GM12878 (cell line): ENCODE measurements around the gene ASB6.

Experiments
- ASH2L ChIP-seq: fragments of 300-600, 200-600 bp; sonication (generic); IDR thresholded peaks from 2 replicates; pipeline ENCODE4 v1.6.1; 2017; ENCODE audit warnings: low read depth, mild to moderate bottlenecking, borderline replicate concordance
- CHD2 ChIP-seq: IDR thresholded peaks from 2 replicates; pipeline ENCODE4 v1.6.1; 2011; ENCODE audit warnings: low read depth, low read length, improper control_type of control experiment, borderline replicate concordance
- EZH2 ChIP-seq: IDR thresholded peaks from 2 replicates; pipeline ENCODE4 v1.6.1; 2012; ENCODE audit warnings: low read depth, mild to moderate bottlenecking, control low read depth, inconsistent platforms, low read length, borderline replicate concordance; ENCODE audit not compliant: control insufficient read depth
- JUND ChIP-seq: IDR thresholded peaks from 2 replicates; pipeline ENCODE4 v1.6.1; 2012; ENCODE audit warnings: low read depth, mild to moderate bottlenecking, low read length, improper control_type of control experiment, moderate library complexity
- NR2C2 ChIP-seq: IDR thresholded peaks from 2 replicates; pipeline ENCODE4 v1.6.1; 2011; ENCODE audit warnings: borderline replicate concordance, low read depth; ENCODE audit not compliant: control insufficient read depth, insufficient read length
- POLR2A ChIP-seq: IDR thresholded peaks from 2 replicates; pipeline ENCODE4 v1.6.1; 2011; ENCODE audit warnings: low read depth, mild to moderate bottlenecking, low read length
- POLR2AphosphoS2 ChIP-seq: IDR thresholded peaks from 2 replicates; pipeline ENCODE4 v1.6.1; 2011; ENCODE audit warnings: low read depth, mild to moderate bottlenecking, low read length, improper control_type of control experiment, moderate library complexity
- RAD51 ChIP-seq: fragments of 450-650 bp; IDR thresholded peaks from 2 replicates; pipeline ENCODE4 v1.6.1; 2016; ENCODE audit warnings: moderate library complexity, mild to moderate bottlenecking, inconsistent platforms
- TF ChIP-seq, protein P1 (sequence below), 3 experiments: IDR thresholded peaks in 2 of 3; conservative IDR thresholded peaks in 1 of 3; 2 replicates each; pipeline ENCODE4 v1.5.1; 2011; ENCODE audit warnings: low read depth in 3 of 3, low read length in 3 of 3, mild to moderate bottlenecking in 3 of 3, control low read depth in 2 of 3, moderate library complexity in 2 of 3, inconsistent platforms in 1 of 3, mixed read lengths in 1 of 3; ENCODE audit not compliant: control insufficient read depth in 2 of 3, insufficient read depth in 1 of 3; ENCODE audit errors: extremely low read depth in 1 of 3
- TF ChIP-seq, protein P2 (sequence below): fragments of 450-650 bp; IDR thresholded peaks from 2 replicates; pipeline ENCODE4 v1.6.1; 2017; ENCODE audit warnings: mild to moderate bottlenecking, moderate library complexity

GRCh38 chr9:129617167-129617566 lies 24.8 kb downstream of the ASB6 start:
- TF ChIP-seq RAD51: no peak
- no peak for TF ChIP-seq NR2C2
- TF ChIP-seq, protein P1, sequence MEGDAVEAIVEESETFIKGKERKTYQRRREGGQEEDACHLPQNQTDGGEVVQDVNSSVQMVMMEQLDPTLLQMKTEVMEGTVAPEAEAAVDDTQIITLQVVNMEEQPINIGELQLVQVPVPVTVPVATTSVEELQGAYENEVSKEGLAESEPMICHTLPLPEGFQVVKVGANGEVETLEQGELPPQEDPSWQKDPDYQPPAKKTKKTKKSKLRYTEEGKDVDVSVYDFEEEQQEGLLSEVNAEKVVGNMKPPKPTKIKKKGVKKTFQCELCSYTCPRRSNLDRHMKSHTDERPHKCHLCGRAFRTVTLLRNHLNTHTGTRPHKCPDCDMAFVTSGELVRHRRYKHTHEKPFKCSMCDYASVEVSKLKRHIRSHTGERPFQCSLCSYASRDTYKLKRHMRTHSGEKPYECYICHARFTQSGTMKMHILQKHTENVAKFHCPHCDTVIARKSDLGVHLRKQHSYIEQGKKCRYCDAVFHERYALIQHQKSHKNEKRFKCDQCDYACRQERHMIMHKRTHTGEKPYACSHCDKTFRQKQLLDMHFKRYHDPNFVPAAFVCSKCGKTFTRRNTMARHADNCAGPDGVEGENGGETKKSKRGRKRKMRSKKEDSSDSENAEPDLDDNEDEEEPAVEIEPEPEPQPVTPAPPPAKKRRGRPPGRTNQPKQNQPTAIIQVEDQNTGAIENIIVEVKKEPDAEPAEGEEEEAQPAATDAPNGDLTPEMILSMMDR (IDR thresholded peaks at IDR 0.05 in 2 of 3, conservative IDR thresholded peaks at IDR 0.05 in 1 of 3; ENCODE audit: control insufficient read depth in 2 of 3, extremely low read depth in 1 of 3, insufficient read depth in 1 of 3, low read depth in 3 of 3, low read length in 3 of 3): peak; percentile 44 to 55 (median 52)
- TF ChIP-seq POLR2A: no peak
- TF ChIP-seq CHD2: no peak
- no peak for TF ChIP-seq EZH2
- no peak for TF ChIP-seq JUND
- TF ChIP-seq ASH2L: no peak
- TF ChIP-seq POLR2AphosphoS2: no peak
- TF ChIP-seq, protein P2, sequence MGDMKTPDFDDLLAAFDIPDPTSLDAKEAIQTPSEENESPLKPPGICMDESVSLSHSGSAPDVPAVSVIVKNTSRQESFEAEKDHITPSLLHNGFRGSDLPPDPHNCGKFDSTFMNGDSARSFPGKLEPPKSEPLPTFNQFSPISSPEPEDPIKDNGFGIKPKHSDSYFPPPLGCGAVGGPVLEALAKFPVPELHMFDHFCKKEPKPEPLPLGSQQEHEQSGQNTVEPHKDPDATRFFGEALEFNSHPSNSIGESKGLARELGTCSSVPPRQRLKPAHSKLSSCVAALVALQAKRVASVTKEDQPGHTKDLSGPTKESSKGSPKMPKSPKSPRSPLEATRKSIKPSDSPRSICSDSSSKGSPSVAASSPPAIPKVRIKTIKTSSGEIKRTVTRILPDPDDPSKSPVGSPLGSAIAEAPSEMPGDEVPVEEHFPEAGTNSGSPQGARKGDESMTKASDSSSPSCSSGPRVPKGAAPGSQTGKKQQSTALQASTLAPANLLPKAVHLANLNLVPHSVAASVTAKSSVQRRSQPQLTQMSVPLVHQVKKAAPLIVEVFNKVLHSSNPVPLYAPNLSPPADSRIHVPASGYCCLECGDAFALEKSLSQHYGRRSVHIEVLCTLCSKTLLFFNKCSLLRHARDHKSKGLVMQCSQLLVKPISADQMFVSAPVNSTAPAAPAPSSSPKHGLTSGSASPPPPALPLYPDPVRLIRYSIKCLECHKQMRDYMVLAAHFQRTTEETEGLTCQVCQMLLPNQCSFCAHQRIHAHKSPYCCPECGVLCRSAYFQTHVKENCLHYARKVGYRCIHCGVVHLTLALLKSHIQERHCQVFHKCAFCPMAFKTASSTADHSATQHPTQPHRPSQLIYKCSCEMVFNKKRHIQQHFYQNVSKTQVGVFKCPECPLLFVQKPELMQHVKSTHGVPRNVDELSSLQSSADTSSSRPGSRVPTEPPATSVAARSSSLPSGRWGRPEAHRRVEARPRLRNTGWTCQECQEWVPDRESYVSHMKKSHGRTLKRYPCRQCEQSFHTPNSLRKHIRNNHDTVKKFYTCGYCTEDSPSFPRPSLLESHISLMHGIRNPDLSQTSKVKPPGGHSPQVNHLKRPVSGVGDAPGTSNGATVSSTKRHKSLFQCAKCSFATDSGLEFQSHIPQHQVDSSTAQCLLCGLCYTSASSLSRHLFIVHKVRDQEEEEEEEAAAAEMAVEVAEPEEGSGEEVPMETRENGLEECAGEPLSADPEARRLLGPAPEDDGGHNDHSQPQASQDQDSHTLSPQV: no peak
